ENCODE measurements around the gene CD47. TPM values are rescaled to one million over a fixed set of nuclear protein-coding genes. Genes with fewer than 3 reads are reported as not detected.

The CD47 gene
- total RNA-seq, 1 experiment from 2014 or later: 204 TPM

GRCh38 chr3:108070356-108070755 is 20.5 kb downstream of the CD47 start:
- no peak for DNase-seq (ENCODE audit: low read depth in 1 of 2, low spot score in 2 of 2)

DNA sequence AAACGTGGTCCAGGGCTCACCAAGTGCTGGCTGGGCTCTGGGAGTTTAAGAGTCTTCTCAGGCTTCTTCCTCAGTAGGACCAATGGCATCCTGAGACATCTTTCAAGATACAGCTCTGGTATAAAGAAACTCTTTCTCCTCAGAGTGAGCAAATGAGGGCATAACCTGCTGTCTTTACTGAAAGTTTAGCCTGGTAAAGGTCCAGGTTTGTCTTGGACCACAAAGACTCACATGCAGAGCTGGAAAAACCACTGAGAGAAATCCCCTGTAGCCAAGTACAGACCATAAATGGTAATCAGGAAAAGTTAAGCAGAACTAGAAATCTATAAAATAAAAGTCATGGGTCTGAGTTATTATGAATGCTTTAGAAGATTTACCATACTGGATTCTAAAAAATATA is 23.1 kb downstream of the CD47 start:
- no peaks in the 10 kb centered on the region for H3K27me3 ChIP-seq (replicated peaks)
- no peaks in the 10 kb centered on the region for H3K9me3 ChIP-seq (replicated peaks)

More at GRCh38 chr3:108070356-108070755, 20.5 kb downstream of the CD47 start:
- H3K9me3 ChIP-seq (replicated peaks): no peaks in the 10 kb centered on the region
- H3K27me3 ChIP-seq (replicated peaks): no peaks in the 10 kb centered on the region
- no peaks in the 10 kb centered on the region for H3K4me1 ChIP-seq (replicated peaks)
- H3K27ac ChIP-seq: no peak overlapping the region
- H3K4me3 ChIP-seq: no peak overlapping the region
- peaks cover 60% of the 10 kb centered on the region for H3K36me3 ChIP-seq

DNA sequence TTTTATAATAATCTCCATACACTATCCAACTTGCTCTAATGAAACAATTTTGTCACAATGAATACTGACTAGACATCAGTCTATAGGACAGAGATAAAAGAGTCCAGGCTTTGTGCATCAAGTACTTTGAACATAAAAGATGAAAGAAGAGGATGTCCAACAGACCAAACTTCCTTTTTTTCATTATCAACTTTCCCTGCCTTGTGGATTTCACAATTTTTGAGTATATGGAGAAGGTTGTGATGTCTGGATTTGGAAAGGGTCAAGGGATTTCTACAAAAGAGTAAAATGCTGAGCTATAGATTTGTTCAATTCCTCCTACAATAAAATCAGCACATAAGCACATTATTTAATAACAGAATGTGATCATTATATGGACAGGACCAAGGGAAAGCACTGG is 25.7 kb downstream of the CD47 start:
- no peak for DNase-seq (ENCODE audit: low read depth in 1 of 2, low spot score in 2 of 2)
- Histone ChIP-seq H3K27ac (no peak overlapping the region), H3K36me3 (peaks cover 47% of the 10 kb centered on the region), H3K27me3 (replicated peaks) (no peaks in the 10 kb centered on the region), H3K9me3 (replicated peaks) (no peaks in the 10 kb centered on the region), H3K4me1 (replicated peaks) (peaks cover 11% of the 10 kb centered on the region), H3K4me3 (no peak overlapping the region)

More for the DNA sequence above, 23.1 kb downstream of the CD47 start:
- H3K4me1 ChIP-seq (replicated peaks): no peaks in the 10 kb centered on the region
- no peak for DNase-seq (ENCODE audit: low read depth in 1 of 2, low spot score in 2 of 2)
- H3K4me3 ChIP-seq: no peak overlapping the region
- no peak overlapping the region for H3K27ac ChIP-seq
- H3K36me3 ChIP-seq: peaks cover 59% of the 10 kb centered on the region

GRCh38 chr3:108064293-108064887 is 26.4 kb downstream of the CD47 start:
- no peak overlapping the region for H3K27ac ChIP-seq
- no peaks in the 10 kb centered on the region for H3K9me3 ChIP-seq (replicated peaks)
- peaks cover 17% of the 10 kb centered on the region for H3K4me1 ChIP-seq (replicated peaks)
- no peak overlapping the region for H3K4me3 ChIP-seq
- no peak for DNase-seq (ENCODE audit: low read depth in 1 of 2, low spot score in 2 of 2)
- H3K27me3 ChIP-seq (replicated peaks): no peaks in the 10 kb centered on the region
- H3K36me3 ChIP-seq: peaks cover 46% of the 10 kb centered on the region

- Histone ChIP-seq H3K27ac (no peak overlapping the region), H3K9me3 (replicated peaks) (no peaks in the 10 kb centered on the region), H3K27me3 (replicated peaks) (no peaks in the 10 kb centered on the region), H3K4me3 (no peak overlapping the region), H3K4me1 (replicated peaks) (peaks cover 17% of the 10 kb centered on the region), H3K36me3 (peaks cover 50% of the 10 kb centered on the region)
- DNase-seq (ENCODE audit: low read depth in 1 of 2, low spot score in 2 of 2): no peak
Observed at GRCh38 chr3:108062051-108062450, 28.8 kb downstream of the CD47 start.

DNA sequence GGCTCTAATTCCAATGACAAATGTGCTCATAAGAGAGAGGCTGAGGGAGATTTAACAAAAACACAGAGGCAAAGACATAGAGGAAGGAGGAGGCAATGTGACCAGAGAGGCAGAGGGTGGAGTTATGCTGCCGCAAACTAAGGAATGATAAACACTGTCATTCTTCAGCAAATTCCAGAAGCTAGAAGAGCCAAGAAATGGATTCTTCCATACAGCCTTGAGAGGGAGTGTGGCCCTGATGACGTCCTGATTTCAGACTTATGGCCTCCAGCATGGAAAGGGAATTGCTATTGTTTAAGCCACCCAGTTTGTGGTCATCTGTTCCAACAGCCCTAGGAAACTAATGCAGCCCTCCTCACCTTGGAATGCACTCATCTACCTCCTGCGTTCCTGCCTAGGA is 30.5 kb downstream of the CD47 start:
- Histone ChIP-seq H3K27ac (peak overlapping the region; percentile 68), H3K27me3 (replicated peaks) (no peaks in the 10 kb centered on the region), H3K36me3 (peaks cover 53% of the 10 kb centered on the region), H3K4me1 (replicated peaks) (peaks cover 17% of the 10 kb centered on the region), H3K9me3 (replicated peaks) (no peaks in the 10 kb centered on the region), H3K4me3 (no peak overlapping the region)
- peak; percentile 74 to 86 for DNase-seq (ENCODE audit: low read depth in 1 of 2, low spot score in 2 of 2)

DNA sequence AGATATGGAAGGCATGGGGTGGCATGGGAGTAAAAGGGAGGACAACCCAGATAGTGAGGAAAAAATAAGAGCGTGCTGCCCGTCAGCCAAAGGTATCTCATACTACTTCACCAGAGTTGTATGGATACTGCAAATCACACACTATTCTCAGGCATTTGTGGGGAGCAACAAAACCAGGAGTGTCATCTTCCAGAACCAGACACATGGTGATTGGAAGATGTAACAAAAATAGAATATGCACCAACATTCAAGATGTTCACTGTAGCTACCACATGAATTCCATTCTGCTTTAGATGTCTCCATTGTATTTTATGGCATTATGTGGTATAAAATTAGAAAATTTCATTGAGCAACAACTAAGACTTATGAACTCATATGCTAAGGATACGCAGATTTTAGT is 34.9 kb downstream of the CD47 start:
- no peak for DNase-seq (ENCODE audit: low read depth in 1 of 2, low spot score in 2 of 2)
- Histone ChIP-seq H3K36me3 (peaks cover 43% of the 10 kb centered on the region), H3K4me1 (replicated peaks) (peaks cover 21% of the 10 kb centered on the region)

DNA sequence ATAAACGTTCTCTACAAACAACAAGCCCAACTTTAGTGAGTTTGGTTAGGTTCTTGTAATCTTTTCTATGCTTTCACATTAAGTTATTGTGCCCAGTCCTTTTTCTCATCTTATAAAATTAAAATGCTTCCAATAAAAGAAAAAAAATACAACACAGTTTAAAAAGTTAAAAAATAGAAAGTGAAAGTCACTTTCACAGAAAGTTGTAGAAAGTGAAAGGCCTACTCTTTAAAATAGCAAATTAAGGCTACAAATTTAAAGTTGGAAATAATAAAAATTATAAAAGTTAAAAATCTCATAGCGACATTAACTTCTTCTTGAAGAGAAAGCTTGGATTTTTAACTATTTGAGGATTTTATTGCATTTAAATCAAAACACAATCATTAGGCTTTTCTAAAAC is 35.9 kb downstream of the CD47 start:
- DNase-seq (ENCODE audit: low read depth in 1 of 2, low spot score in 2 of 2): no peak
- Histone ChIP-seq H3K27me3 (replicated peaks) (no peaks in the 10 kb centered on the region), H3K27ac (no peak overlapping the region)

More for the DNA sequence above, 34.9 kb downstream of the CD47 start:
- no peak overlapping the region for H3K4me3 ChIP-seq
- no peaks in the 10 kb centered on the region for H3K9me3 ChIP-seq (replicated peaks)
- no peak overlapping the region for H3K27ac ChIP-seq
- no peaks in the 10 kb centered on the region for H3K27me3 ChIP-seq (replicated peaks)

DNA sequence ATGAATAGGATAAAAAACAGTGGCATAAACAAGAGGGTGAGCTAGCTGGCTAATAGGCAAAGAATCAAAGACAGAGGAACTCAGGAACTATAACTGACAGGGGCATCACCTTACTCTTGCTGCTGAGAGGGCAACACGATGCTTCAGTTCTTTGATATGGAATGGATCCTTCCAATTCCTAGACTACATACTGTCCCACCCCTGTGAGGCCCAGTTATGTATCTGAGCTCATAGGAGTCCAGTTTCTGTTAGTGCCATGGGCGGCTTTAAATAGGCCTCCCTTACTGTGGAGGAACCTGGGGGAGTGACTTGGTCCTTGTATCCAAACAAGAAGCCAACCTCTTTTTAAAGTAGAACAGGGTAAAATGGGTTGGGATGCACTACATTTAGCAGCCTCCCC is 37.3 kb downstream of the CD47 start:
- Histone ChIP-seq H3K36me3 (peaks cover 47% of the 10 kb centered on the region), H3K4me1 (replicated peaks) (peaks cover 9% of the 10 kb centered on the region), H3K9me3 (replicated peaks) (no peaks in the 10 kb centered on the region), H3K27ac (no peak overlapping the region), H3K4me3 (no peak overlapping the region), H3K27me3 (replicated peaks) (no peaks in the 10 kb centered on the region)
- DNase-seq (ENCODE audit: low read depth in 1 of 2, low spot score in 2 of 2): no peak

More for the DNA sequence above, 35.9 kb downstream of the CD47 start:
- Histone ChIP-seq H3K36me3 (peaks cover 49% of the 10 kb centered on the region), H3K9me3 (replicated peaks) (no peaks in the 10 kb centered on the region), H3K4me1 (replicated peaks) (peaks cover 14% of the 10 kb centered on the region), H3K4me3 (no peak overlapping the region)

DNA sequence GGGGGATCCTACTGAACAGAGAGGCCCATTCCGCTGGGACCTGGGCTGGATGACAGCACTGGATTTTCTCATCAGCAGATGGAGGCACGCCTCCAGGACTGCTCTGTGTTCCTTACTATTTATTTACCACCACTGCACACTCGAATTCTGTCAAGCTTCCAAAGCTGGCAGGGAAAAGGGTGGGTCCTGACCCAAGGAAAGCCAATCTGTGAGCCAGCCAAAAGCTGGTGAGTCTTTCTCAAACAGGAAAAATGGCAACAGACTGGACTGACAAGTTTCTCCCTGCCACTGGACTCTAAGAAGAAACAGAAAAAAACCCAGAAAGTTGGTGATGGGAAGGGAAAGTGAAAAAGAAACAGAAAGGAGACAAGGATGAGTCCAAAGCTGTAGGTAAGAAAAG is 37.8 kb downstream of the CD47 start:
- Histone ChIP-seq H3K4me1 (replicated peaks) (peaks cover 9% of the 10 kb centered on the region), H3K9me3 (replicated peaks) (no peaks in the 10 kb centered on the region), H3K27me3 (replicated peaks) (no peaks in the 10 kb centered on the region), H3K36me3 (peaks cover 43% of the 10 kb centered on the region), H3K27ac (no peak overlapping the region), H3K4me3 (no peak overlapping the region)
- DNase-seq (ENCODE audit: low read depth in 1 of 2, low spot score in 2 of 2): no peak

DNA sequence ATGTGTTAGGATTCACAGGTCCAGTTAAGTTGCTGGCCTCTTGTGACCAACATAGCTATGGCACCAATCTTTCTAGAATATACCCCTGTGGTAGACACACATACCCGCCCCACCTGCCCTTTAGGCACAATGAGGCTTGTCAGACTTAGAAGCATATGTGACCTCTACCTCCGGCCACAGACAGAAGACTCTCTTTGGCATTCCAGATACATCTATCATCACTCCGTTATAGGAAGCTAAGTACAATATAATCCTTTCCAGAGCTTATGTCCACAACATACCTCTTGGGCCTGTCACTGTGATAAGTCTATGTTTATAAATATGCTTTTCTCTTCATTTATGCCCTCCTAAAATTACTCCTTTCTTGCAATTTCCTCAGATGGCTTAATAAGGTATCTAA is 39.8 kb downstream of the CD47 start:
- Histone ChIP-seq H3K9me3 (replicated peaks) (no peaks in the 10 kb centered on the region), H3K27me3 (replicated peaks) (no peaks in the 10 kb centered on the region), H3K4me3 (no peak overlapping the region), H3K36me3 (peaks cover 40% of the 10 kb centered on the region), H3K27ac (peak overlapping the region; percentile 30; the same call in 1 of the 2 replicates), H3K4me1 (replicated peaks) (peaks cover 9% of the 10 kb centered on the region)
- DNase-seq (ENCODE audit: low read depth in 1 of 2, low spot score in 2 of 2): peak in 1 of 2 experiments; percentile 4

DNA sequence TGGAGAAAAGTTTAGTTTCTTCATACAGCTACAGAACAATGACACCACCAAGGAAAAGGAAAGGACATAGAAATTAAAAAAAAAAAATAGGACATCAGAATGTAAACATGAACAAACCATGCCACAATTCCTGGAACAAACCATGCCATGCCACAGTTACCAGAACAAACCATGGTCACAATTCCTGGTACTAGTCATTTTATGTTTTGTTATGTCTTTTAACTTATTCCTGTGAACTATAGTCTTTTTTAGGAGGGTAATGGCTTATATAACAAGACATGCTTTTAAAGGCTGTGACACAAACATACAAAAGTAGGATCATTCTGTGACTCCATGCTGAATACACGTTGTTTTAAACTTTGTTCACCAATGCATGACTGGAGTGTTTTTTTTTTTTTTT is 42.8 kb downstream of the CD47 start:
- Histone ChIP-seq H3K4me3 (no peak overlapping the region), H3K4me1 (replicated peaks) (peaks cover 9% of the 10 kb centered on the region), H3K27ac (no peak overlapping the region), H3K27me3 (replicated peaks) (no peaks in the 10 kb centered on the region), H3K36me3 (peaks cover 36% of the 10 kb centered on the region), H3K9me3 (replicated peaks) (no peaks in the 10 kb centered on the region)
- no peak for DNase-seq (ENCODE audit: low read depth in 1 of 2, low spot score in 2 of 2)

- H3K4me3 ChIP-seq: no peak overlapping the region
- no peak for DNase-seq (ENCODE audit: low read depth in 1 of 2, low spot score in 2 of 2)
- no peaks in the 10 kb centered on the region for H3K9me3 ChIP-seq (replicated peaks)
- peaks cover 6% of the 10 kb centered on the region for H3K4me1 ChIP-seq (replicated peaks)
- H3K36me3 ChIP-seq: peaks cover 36% of the 10 kb centered on the region
- no peaks in the 10 kb centered on the region for H3K27me3 ChIP-seq (replicated peaks)
- H3K27ac ChIP-seq: no peak overlapping the region
Observed at GRCh38 chr3:108046247-108046646, 44.6 kb downstream of the CD47 start.

DNA sequence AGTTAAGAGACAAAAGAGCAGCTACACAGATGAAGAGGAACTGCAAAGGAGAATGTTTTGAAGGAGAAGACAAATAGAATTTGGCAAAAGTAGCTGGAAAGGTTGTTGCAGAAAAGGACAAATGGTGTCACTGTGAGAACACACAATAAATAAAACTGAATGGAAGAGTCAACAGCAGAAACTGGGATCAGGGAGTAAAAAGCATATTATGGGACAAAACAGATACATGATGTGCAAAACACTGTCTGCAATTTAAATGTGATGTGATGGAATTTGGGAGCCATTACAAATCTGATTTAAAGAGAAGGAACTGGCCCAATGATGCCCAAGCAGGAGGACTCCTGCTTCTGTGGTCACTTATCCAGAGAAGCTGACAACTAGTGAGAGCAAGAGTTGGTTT is 46.1 kb downstream of the CD47 start:
- no peak for DNase-seq (ENCODE audit: low read depth in 1 of 2, low spot score in 2 of 2)
- Histone ChIP-seq H3K4me3 (no peak overlapping the region), H3K27me3 (replicated peaks) (no peaks in the 10 kb centered on the region), H3K4me1 (replicated peaks) (no peaks in the 10 kb centered on the region; the same call in 1 of the 2 replicates), H3K27ac (no peak overlapping the region), H3K36me3 (peaks cover 24% of the 10 kb centered on the region), H3K9me3 (replicated peaks) (no peaks in the 10 kb centered on the region)

GRCh38 chr3:108042300-108042699 is 48.5 kb downstream of the CD47 start:
- no peak for DNase-seq (ENCODE audit: low read depth in 1 of 2, low spot score in 2 of 2)
- Histone ChIP-seq H3K27me3 (replicated peaks) (no peaks in the 10 kb centered on the region), H3K4me3 (no peak overlapping the region), H3K9me3 (replicated peaks) (no peaks in the 10 kb centered on the region), H3K4me1 (replicated peaks) (peaks cover 4% of the 10 kb centered on the region), H3K36me3 (peaks cover 14% of the 10 kb centered on the region; the same call in 1 of the 2 replicates), H3K27ac (no peak overlapping the region)

Data from SJSA1 (cell line).